ENCODE measurements around the gene FAM24A.

FAM24A gene

GRCh38 chr10:122931088-122931906 lies 20.9 kb downstream of the FAM24A start:
- DNase-seq, result peak; percentile 15

- no peak for DNase-seq
Measured at GRCh38 chr10:122939133-122939855, 28.9 kb downstream of the FAM24A start.

- no peak for DNase-seq
Measured at GRCh38 chr10:122939856-122940543, 29.6 kb downstream of the FAM24A start.

GRCh38 chr10:122949296-122949695 lies 38.9 kb downstream of the FAM24A start:
- no peak for DNase-seq

- DNase-seq, result peak; percentile 91
Measured at GRCh38 chr10:122953902-122954730, 43.7 kb downstream of the FAM24A start, which contains the start of gene C10orf88. TSS of gene C10orf88 (minus strand) at chr10:122954227. CDS start at chr10:122954178, 49 bp downstream.

GRCh38 chr10:122954731-122955050 lies 44.3 kb downstream of the FAM24A start:
- no peak for DNase-seq

- DNase-seq, result no peak
Measured at GRCh38 chr10:122955892-122956291, 45.5 kb downstream of the FAM24A start.

GRCh38 chr10:122957474-122957873 lies 47.1 kb downstream of the FAM24A start:
- DNase-seq, result no peak

- no peak for DNase-seq
Measured at GRCh38 chr10:122962405-122962804, 52.0 kb downstream of the FAM24A start.

Data from NCI-H526 treated with DMSO at 0.1 percent for 48 hours (cell line).